ENCODE measurements around the gene UBE2O.

GRCh38 chr17:76467366-76467765, 14.4 kb upstream of the UBE2O start, which contains the start of gene AANAT:
- TF ChIP-seq SP1 (IDR thresholded peaks at IDR 0.05): no peak
- TF ChIP-seq, protein P1, sequence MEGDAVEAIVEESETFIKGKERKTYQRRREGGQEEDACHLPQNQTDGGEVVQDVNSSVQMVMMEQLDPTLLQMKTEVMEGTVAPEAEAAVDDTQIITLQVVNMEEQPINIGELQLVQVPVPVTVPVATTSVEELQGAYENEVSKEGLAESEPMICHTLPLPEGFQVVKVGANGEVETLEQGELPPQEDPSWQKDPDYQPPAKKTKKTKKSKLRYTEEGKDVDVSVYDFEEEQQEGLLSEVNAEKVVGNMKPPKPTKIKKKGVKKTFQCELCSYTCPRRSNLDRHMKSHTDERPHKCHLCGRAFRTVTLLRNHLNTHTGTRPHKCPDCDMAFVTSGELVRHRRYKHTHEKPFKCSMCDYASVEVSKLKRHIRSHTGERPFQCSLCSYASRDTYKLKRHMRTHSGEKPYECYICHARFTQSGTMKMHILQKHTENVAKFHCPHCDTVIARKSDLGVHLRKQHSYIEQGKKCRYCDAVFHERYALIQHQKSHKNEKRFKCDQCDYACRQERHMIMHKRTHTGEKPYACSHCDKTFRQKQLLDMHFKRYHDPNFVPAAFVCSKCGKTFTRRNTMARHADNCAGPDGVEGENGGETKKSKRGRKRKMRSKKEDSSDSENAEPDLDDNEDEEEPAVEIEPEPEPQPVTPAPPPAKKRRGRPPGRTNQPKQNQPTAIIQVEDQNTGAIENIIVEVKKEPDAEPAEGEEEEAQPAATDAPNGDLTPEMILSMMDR (IDR thresholded peaks at IDR 0.05; ENCODE audit: low read depth, low read length, missing input control): no peak
- TF ChIP-seq REST (IDR thresholded peaks at IDR 0.05): no peak

Data from liver (tissue), 3 donors.